HG03442 (cell line): ENCODE results near the gene PCDH19.

Experiments
- ATAC-seq: cut with Tn5 transposase; IDR thresholded peaks from one replicate; pipeline ENCODE4 v1.9.1; 2021; ENCODE audit warnings: mild to moderate bottlenecking, moderate library complexity; ENCODE audit not compliant: unreplicated experiment

The PCDH19 gene

GRCh38 chrX:100407147-100407783 lies 2.8 kb downstream of the PCDH19 start:
- ATAC-seq, result no peak

GRCh38 chrX:100405424-100405823 lies 4.6 kb downstream of the PCDH19 start:
- ATAC-seq, result no peak

- ATAC-seq, result no peak
These were observed 5.2 kb downstream of the PCDH19 start for GRCh38 chrX:100404851-100405250.

DNA sequence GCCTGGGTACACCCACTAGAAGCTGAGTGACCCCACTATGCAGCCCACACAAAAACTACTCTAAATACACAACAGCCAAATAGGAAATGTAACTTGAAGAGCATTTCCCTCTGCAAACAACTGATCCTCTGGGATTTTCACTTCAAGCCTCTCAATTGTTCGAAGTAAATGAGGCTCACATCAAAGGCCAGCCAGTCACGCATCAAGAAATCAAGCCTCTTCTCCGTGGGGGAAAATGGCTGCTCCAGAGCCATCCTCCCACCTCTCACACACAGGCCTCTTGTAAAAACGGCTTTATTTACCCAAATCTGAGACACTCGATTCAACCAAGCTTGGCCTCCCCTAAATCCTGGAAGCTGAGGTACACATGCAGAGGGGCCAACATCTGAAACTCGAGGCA lies 14.3 kb downstream of the PCDH19 start:
- ATAC-seq, result no peak

DNA sequence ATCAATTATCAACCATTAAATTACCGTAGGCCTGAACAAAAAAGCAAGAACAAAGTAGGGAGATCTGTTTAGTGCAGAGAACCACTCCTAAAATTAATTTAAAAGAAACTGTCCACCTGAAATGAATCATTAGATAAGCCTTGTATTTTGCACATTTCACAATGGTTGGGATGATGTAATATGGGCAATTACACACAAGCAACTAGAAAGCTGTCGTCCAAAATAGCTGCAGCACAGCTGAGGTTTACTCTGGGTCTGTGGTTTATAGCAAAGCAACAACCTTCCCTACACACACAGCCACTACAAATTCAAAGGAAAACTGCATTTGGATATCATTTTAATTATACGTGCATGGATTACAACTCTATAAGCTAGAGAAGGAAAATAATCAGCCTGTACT lies 28.5 kb downstream of the PCDH19 start:
- ATAC-seq, result no peak

DNA sequence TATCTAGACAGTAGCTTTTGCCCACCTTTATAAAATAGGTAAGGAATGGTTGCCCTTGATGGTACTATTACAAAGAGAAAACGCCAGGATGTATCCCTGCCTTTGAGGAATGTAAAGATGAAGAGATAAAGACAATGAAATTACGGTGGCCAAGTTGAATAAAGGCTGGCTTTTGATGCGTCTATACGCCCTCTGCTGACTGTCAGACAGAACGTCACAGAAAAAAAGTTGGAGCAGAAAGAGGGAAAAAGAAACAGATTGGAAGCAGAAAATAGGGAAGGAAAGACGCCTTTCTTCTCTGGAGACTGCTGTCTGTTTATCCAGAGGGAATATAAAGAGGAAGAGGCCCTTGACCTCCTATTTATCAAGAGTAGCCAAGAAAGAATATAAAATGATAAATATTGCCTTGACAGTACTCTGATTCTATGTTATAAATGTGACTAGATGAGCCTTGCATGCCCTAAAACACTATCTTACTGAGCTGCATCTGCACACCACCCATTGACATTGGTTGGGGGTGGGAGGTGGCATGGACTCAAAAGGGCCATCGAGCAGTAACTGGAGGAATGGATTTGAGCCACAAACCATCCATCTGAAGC lies 30.6 kb downstream of the PCDH19 start:
- no peak for ATAC-seq

DNA sequence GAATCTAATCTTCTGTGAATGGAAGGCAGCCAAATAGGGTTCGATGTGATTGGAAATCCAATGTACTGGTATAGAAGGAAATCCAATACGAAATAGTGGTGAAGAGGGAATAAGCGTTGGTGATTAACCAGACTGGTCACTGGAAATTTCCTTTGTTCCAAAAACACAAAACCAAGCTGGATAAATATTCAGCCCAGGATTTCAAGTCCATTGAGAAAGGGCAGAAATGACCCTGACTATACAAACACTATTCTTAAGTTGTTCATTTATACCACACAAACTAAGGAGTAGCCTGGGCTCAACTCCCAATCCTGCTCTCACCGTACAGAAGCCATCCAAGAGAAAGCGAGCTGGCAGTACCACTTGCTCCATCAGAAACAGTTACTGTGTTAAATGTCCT lies 32.2 kb downstream of the PCDH19 start:
- ATAC-seq, result no peak

GRCh38 chrX:100376576-100376975 lies 33.5 kb downstream of the PCDH19 start:
- ATAC-seq, result no peak

GRCh38 chrX:100373673-100374072 lies 36.4 kb downstream of the PCDH19 start:
- no peak for ATAC-seq

DNA sequence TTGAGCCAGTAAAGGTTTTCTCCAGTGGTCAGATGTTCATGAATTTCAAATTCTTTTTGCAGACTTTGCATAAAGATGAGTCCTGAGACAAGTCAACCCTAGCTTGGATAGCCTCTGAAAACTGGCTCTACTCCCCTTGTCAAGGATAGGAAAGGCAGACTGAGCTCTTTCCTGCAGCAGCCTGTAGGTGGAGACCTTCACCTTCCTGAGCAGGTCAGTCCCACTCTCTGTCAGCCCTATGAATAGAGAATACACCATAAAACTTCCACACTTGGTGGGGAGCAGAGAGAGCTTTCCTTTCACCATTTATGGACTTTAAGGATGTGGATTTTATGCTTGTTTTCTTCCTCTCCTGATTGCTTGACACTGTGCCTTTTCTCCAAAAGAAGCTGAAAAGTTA lies 41.9 kb downstream of the PCDH19 start:
- ATAC-seq, result peak; percentile 74

DNA sequence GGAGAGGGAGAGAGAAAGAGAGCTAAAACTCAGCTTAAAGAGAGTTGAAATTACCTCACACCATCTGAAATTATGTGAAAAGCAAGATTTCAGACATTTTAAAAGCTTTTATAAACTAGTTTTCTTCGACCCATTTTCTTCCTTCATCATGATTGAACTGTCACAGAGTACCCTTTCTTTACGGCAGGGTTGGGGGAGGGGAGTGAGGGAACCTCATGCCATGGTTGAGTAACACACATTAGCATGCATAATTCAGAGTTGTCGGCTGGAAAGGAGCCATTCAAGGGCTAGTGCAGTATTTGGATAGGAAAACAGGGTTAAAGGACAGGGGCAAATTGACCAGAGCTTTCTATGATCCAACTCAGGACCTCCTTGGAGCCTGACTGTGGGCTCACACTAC lies 46.2 kb downstream of the PCDH19 start:
- ATAC-seq, result no peak

GRCh38 chrX:100358766-100359165 lies 51.3 kb downstream of the PCDH19 start:
- no peak for ATAC-seq

GRCh38 chrX:100356351-100356896 lies 53.6 kb downstream of the PCDH19 start:
- ATAC-seq, result no peak

DNA sequence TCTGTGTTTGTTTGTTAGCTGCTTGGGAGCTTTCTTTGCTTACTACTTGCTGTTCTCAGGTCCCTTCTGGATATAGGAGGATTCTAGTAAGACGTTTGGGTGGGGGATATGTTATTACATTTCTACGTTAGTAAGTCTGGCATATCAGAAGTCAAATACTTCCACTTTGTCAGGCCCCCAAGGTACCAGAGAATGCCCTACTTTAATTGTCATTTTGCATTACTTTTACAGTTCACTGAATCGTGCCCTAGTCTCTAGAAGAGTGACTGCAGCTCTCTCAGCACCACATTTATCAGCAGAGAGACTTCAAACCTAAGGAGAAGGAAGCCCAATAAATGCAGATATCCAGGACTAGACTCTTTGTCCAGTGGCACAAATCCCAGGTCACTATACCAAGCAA lies 54.4 kb downstream of the PCDH19 start:
- no peak for ATAC-seq

- no peak for ATAC-seq
These were observed 56.7 kb downstream of the PCDH19 start for GRCh38 chrX:100353326-100353725.

DNA sequence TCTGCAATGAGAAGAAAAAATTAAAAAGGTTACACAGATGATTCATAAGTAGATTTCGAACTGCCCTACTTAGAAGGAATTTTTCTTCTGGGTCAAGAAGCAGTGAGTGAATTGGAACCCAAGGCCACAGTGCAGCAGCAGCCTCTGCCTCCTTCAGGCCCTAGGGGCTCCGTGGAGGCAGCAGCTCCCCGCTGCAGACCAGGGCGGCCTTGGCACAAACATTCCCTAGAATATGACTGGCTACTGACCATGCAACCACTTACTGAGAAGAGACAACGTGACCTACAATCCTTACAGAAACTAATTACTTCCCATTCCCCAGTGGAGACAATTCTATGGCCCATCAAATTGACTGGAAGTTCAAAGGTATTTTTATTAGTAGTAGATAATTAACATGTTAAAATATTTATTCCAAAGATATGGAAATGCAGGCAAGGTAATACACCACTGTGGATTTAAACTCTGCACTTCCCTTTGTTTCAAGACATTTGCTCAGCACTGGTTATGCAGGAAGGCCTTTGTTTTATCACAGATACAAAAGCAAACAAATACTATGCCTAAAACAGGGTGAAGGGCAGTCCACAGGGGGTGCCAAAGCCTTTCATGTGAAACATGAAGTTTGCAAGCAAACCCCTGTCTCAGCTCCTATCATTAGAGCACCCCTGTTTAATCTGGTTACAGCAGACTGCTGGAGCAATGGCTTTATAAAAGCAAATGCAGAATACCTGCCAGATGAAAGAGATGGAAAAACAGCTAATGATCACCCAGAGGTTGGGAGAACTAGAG lies 59.2 kb downstream of the PCDH19 start:
- no peak for ATAC-seq

- ATAC-seq, result no peak
These were observed 60.7 kb downstream of the PCDH19 start for GRCh38 chrX:100349391-100349790.

- no peak for ATAC-seq
These were observed 68.9 kb downstream of the PCDH19 start for GRCh38 chrX:100341142-100341510.

GRCh38 chrX:100340491-100341141 lies 69.5 kb downstream of the PCDH19 start:
- no peak for ATAC-seq

- ATAC-seq, result no peak
These were observed 81.7 kb downstream of the PCDH19 start for GRCh38 chrX:100328351-100328750.

DNA sequence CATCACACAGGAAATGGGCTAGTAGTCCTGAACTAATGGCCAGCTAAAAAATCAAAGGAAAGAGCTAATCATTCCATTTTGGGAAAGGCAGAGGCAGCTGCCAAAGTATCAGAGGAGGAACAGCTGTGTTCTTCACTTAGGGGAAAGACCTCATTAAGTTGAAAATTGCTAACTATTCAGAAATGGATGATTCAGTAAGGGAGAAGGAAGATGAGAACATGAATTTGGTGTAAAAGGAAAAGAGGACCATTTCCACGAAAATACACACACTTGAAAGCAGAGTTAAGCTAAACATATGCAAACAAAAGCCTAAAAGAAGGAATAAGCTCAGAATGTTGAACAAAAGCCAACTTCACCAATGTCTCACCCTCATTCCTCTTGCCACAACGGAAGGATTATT lies 90.4 kb downstream of the PCDH19 start:
- ATAC-seq, result no peak
